ENCODE results near the gene EEF1AKMT3.

Gene EEF1AKMT3

DNA sequence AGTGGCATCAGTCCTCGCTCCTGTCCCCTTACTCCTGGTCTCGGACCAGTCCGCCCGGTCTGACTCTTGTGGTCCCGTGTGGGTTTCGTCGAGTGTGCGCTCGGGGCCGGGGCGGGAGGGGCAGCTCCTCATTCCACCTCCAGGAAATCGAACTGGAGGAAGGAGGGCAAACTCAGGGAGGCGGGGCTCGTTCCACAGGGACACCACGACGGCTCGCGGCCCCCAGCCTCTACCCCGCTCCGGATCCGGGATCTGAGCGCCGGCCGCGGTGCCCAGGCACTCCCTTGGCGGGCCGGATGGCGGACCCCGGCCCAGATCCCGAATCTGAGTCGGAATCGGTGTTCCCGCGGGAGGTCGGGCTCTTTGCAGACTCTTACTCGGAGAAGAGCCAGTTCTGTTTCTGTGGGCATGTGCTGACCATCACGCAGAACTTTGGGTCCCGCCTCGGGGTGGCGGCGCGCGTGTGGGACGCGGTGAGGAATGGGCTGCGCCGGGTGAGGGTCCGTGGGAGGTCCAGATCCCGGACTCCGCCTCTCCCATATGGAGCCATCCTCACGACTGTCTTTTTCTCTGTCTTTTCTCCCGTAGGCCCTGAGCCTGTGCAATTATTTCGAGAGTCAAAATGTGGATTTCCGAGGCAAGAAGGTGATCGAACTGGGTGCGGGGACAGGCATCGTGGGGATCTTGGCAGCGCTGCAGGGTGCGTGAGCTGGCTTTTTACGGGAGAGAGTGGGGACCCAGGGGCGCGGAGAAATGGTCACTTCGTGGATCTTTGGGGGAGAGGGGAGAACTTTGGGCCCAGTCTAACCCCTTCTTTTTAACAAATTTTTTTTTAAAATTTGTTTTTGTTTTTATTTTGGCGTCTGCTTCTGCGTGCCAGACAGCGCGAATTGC lies at the start of gene EEF1AKMT3:
Gene EEF1AKMT3 (plus strand): TSS at position 186 of the 894 bp plus-strand sequence. CDS start 111 bp downstream, at position 297.
- DNase-seq = peak; percentile 48

- DNase-seq = no peak
These were observed 49.4 kb upstream of the EEF1AKMT3 start for GRCh38 chr12:57722716-57723629.

- no peak for DNase-seq
These were observed 48.8 kb upstream of the EEF1AKMT3 start for GRCh38 chr12:57723630-57723962.

- DNase-seq = no peak
These were observed 48.1 kb upstream of the EEF1AKMT3 start for GRCh38 chr12:57724003-57724935.

DNA sequence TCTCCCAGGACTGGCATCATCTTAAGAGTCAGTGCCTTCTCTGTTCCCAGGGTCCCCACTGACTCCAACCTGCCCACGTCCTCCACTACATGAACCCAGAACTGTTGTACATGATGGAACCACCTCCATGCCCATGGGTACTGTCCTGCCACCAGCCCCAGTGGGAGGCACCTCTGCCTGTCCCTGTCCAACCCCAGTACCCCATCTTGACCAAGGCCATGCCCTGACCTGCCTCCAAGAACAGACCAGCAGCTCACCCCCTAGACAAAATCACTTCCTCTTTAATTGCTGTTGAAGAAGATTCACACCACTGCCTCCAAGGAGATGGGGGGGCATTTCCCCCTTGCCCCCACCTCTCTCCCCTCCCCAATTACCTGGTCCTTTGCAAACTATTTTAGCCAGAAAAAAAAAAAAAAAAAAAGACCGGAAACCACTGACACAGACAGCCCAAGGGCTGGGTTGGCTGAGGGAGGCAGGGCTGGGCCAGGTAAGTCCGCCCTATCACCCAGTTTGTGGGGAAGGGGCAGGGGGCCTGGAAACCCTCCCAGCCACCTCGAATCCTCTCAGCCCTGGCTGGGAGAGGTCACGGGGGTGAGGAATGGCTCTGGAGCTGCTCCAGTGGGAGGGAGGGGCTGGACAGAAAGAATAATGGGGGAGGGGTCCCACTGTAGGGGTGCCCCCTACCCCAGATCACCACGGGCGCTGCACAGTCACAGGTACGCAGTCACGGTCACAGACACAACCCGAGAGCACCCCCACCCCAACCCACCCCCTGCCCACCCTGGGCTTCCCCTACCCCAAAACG lies 47.3 kb upstream of the EEF1AKMT3 start:
- no peak for DNase-seq

DNA sequence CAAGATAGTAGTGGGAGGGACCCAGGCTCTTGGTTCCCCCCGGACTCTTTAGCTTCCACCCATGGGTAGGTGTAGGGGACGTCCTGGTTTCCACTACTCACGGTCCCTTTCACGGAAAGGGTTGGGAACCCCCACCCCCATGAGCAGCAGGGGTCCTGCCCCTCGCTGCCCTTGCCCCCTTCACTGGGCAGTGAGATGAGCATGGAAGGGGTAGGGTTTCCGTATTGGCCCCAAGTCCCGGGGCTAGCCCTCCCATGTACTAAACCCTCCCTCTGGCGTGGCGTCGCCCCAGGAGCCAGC lies 46.6 kb upstream of the EEF1AKMT3 start:
- DNase-seq = no peak

DNA sequence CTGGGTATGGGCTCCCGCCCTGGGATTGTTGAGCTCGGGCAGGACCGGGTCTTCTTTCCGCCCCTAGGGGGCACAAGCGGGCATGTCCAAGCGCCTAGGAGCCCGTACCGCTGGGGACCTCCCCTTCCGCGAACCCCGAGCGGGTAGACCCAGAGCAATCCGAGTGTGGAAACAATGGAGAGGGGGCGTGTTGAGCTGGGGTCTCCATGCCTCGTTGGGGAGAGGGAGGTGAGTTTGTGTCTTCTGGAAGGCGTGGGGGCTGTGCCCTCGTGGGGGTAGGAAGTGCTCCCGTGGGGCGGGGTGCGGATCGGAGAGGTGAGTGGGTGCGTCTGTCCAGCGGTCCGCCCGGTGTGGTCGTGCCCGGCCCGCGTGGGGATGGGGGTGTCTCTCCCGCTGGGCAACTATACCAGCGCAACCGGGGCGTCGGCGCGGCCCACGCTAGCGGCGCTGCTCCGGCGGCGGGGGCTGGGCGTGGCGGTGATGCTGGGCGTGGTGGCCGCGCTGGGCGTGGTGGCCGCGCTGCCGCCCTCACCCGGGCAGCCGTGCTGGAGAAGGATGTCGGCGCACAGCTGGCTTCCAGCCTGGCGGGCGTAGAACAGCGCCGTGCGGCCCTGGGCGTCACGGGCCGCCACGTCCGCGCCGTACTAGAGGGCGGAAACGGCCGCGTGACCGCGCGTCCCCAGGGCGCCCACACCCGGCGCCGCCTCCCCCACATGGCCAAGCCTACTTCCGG lies 46.1 kb upstream of the EEF1AKMT3 start:
- DNase-seq = no peak

DNA sequence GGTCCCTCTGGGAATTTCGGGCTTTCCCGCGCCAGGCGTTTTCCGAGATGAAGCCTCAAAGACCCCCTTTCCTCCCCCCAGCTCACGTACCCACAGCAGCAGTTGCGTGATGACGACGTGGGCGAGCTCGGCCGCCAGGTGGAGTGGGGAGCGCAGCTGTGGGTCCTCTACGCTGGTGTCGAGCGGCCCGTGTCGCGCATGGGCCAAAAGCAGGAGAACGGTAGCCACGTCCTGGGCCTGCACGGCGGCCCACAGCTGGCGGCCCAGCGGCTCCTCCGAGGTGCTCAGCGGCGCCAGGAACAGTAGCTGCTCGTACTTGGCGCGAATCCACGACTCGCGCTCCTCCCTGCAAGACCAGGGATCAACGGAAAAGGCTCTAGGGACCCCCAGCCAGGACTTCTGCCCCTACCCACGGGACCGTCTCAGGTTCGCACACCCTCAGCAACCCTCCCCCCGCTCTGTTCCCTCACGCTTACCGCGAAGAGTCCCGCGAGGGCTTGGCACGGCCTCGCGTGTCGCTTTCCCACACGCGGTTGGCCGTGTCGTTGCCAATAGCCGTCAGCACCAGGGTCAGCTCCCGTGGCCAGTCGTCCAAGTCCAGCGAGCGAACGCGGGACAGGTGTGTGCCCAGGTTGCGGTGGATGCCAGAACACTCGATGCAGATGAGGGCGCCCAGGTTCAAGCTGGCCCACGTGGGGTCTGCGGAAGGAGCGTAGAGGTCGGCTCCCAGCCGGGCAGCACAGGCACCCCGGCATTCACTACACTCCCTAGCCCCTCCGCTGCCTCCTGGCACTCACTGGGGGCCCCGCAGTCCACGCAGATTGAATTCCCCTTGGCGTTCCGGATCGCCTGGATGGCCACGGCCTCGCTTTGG lies 45.3 kb upstream of the EEF1AKMT3 start:
- peak; percentile 30 for DNase-seq

GRCh38 chr12:57727758-57728395 lies 44.5 kb upstream of the EEF1AKMT3 start:
- peak; percentile 23 for DNase-seq

DNA sequence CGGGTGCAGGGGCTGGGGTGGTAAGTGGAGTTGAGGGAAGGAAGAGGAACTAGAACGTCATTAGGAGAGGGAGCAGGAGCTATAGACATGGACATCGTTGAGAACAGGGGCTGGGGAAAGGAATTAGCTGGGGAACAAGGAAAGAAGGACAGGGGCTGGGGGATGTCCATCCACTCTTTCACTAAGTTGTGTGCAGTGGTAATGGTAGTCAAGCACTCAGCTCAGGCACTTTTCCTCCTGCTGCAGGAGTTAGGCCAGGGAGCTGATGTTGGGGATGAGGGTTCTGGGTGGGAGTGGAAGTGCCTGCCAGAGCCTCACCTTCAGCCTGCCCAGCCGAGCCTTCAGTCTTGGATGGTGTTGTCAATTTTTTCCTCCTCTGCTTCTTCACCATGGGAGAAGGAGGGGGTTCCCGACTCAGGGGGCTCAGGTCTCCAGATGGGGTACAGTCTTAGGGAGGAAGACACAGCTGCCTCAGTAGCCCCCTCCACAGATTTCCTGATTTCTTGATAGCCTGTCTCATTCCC lies 43.0 kb upstream of the EEF1AKMT3 start:
- no peak for DNase-seq

DNA sequence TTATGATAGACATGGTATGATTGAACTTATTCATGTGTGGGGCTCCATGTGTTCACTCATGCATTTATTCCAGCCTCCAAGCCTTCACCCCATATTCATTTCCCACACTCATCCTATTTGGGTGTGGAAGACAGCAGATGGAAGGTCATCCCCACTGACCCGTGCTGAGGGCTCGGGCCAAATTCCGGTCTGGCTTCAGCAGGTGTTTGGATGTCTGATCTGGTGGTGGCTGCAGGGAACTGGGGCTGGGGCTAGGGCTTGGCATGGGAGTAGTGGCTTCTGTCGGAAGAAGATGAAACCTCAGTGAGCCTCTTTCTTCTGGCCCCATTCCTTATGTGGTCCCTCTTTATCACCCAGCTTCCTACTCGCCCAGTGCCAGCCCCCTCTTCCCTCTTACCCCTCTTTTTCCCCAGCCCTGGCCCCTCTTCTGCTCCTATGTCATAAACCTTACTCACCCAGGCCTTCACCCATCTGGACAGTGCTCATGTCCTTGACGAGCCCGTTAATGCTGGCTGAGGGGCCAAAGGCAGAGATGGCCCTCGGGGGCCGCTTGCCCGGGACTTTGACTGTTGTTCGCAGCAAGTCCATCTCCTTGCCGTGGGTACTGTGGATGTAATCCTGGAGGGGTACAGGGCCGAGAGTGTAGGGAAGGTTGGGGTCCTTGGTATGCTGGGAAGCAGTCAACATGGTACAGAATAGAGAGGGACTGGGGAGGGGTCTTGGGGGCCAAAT lies 41.9 kb upstream of the EEF1AKMT3 start:
- no peak for DNase-seq

DNA sequence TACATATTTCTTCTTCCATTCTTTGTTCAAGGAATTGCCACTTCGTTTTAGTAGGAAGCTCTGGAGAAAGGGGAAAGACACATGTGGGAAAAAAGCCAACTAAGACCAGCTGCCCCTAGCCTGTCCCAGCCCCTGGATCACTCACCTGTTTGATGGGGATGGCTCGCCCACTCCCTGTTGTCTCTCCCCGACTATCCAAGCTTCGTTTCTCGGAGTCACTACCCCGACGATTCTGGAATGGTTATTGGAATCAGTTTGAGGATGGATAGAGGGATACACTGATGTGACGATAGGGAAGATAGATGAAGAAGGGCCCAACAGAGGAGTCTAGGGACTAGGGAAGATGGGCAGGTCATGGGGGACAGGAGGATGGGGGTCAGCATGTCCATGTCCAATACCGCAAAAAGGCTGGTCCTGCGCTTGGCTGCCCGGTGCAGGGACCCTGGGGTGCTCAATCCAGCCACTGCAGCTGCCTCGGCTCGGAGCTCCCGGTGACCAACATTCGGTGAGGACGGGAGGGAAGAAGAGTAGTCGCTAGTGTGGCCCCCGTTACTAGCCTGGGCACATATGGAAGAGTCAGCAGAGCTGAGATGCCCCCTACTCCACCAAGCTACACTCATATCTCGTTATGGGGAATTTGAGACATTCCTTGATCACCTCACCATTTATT lies 40.9 kb upstream of the EEF1AKMT3 start:
- no peak for DNase-seq

DNA sequence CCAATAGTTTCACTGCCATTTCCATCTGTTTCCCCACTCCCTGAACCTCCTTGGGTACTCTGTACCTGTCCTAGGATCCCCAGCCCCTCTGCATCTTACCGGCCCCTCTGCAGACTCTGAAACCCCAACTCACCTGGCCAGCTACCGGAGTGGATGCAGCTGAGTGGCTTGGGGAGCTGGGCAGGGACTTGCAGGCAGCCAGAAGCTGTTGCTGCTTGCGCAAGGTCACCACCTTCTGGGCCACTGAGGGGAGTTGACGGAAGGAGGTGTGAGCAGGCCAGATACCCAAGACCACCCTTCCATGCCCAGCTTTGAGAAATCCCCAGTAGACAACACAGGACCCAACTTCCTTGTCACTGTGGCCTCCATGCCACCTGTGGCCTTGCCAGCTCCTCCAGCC lies 40.1 kb upstream of the EEF1AKMT3 start:
- DNase-seq = no peak

- no peak for DNase-seq
These were observed 39.5 kb upstream of the EEF1AKMT3 start for GRCh38 chr12:57732726-57733593.

DNA sequence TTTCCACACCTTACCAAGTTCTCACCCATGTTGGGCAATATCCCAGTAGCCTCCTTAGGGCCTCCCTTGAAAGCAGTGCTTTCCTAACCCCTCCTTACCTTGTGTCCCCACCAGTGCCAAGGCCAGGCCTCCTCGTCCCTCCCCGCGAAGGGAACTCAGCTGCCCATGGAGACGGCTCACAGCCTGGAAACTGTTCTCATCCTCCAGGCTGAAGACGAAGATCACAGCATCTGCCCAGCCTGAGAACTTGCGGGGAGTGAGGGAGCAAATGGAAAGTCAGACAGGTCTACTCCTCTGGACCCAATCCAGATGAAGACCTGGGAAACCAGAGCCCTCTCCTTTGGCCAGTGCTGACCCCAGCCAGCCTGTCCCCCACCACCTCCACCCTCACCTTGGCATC lies 38.5 kb upstream of the EEF1AKMT3 start:
- no peak for DNase-seq

GRCh38 chr12:57734591-57734990 lies 37.8 kb upstream of the EEF1AKMT3 start:
- DNase-seq = no peak

- DNase-seq = no peak
These were observed 37.1 kb upstream of the EEF1AKMT3 start for GRCh38 chr12:57735198-57735855.
